HG03159 (cell line): Measurements from ENCODE around the gene GCA.

Source experiments
- ATAC-seq: cut with Tn5 transposase; IDR thresholded peaks from one replicate; pipeline ENCODE4 v1.9.1; 2021; ENCODE audit warnings: mild to moderate bottlenecking, moderate library complexity; ENCODE audit not compliant: unreplicated experiment

GCA gene

DNA sequence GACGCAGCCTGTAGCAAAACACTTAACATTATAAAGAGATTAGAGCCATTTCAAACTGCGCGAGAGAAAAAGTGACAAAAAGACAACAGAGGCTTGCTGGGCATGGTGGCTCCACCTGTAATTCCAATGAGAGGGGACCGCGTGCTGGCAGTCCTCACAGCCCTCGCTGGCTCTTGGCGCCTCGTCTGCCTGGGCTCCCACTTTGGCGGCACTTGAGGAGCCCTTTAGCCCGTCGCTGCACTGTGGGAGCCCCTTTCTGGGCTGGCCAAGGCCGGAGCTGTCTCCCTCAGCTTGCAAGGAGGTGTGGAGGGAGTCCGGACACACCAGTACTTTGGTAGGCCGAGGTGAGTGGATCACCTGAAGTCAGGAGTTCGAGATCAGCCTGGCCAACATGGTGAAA lies 16.1 kb upstream of the GCA start:
- ATAC-seq, result no peak

DNA sequence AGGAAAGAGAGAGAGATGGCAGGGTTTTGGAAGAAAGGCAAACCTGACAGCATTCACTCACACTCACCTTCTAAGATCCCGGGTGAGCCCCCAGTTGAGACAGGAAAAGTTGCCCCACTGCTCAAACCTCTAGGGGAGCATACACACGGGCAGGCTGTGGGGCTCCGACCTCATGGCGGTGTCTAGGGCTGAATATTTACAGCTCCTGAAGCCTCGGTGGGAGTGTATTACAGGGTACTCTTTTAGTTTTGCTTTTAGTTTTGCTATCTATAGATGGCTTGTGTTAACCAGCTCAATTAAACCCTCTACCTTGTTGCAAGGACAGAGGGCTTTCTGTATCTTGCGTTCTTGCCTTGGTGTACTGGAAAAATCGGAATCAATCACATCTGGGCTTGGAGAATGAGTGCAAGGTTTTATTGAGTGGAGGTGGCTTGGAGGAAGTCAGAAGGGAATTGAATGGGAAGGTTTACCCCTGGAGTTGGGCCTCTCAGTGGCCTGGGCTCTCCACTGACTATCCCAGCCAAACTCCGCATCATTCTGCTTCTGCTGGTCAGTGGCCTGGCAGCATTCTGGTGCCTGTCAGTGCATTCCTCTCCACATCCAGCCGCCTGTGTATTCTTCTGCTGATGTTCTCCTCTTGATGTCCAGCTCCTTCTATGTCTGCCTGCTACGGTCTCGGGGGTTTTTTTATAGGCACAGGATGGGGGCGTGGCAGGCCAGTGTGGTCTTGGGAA lies 15.3 kb upstream of the GCA start:
- ATAC-seq, result peak; percentile 83

GRCh38 chr2:162330881-162331280 lies 13.1 kb upstream of the GCA start:
- ATAC-seq, result no peak

GRCh38 chr2:162333968-162334367 lies 10.0 kb upstream of the GCA start:
- ATAC-seq, result no peak

DNA sequence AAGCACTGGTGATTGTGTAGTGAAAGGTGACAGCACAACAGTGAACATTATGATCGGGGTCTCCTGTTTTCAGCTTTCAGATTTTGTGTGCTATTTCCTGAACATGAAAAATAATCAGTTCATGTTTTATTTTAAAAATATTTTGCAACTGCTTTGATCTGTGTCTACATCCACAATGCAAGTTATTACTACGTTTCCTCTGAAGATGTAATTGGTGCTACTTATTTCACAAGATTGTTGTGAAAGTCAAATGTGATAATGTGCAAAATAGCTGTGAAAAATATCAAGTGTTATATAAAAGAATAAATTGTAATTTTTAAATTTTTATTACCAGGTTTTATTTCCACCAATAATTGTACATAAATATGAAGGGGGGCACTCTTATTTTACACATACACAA lies 6.1 kb upstream of the GCA start:
- ATAC-seq, result no peak

- no peak for ATAC-seq
Observed at GRCh38 chr2:162340822-162341221, 3.1 kb upstream of the GCA start.

- ATAC-seq, result no peak
Observed at GRCh38 chr2:162342321-162342720, 1.6 kb upstream of the GCA start.

DNA sequence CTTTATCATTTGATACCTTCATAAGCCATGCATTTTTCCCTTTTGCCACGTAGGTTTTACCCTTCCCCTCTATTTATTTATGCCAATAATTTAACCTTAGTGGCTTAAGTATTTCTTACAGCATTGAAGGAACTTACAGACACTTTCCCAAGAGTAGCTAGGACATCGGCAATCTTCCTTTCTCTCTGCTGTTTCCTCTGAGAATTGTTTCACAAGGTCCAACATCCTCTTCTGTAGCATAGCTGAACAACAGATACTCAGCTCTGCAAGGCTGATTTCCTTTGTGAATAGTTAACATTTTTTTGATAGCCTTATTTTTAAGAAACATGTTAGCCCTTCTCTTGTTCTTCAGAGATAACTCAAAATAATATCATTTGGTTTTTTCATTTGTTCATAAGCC lies 1.1 kb upstream of the GCA start:
- no peak for ATAC-seq

GRCh38 chr2:162343492-162343823 lies 474 bp upstream of the GCA start:
- no peak for ATAC-seq

DNA sequence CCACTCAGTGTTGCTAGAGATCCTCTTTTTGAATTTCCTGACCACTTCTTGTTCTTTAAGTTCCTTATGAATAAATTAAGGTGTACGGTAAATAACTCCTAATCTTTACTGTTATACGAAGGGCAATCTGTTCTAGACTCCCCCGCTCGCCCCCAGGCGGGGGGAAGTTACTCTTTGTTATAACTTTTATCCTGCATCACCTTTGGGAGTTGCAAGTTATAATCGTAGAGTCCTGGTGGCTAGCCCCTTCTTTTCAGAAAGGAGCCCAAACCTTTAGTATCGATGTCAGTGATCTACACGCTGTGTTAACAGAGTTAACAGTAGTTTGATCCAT lies 652 bp downstream of the GCA start:
- no peak for ATAC-seq

GRCh38 chr2:162365392-162365791 lies 21.5 kb downstream of the GCA start:
- ATAC-seq, result no peak

DNA sequence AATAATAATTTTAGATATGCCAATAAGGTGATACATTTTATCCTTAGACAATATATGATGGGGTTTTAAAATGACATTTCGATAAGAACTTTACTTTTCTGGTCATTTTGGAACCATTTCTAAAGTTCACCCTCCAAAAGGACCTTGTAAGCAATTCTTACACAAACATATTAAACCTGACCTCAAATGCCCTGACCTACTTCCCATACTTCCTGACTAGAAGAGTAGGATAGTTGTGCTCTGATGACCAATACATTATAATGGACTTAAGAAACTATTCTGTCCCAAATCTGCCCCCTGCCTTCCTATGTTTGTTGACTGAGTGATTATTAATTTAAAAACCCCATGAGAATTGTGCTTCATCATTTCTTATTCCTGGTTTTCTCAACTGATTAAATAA lies 24.6 kb downstream of the GCA start:
- no peak for ATAC-seq

- ATAC-seq, result no peak
Observed at GRCh38 chr2:162369551-162369950, 25.6 kb downstream of the GCA start.

DNA sequence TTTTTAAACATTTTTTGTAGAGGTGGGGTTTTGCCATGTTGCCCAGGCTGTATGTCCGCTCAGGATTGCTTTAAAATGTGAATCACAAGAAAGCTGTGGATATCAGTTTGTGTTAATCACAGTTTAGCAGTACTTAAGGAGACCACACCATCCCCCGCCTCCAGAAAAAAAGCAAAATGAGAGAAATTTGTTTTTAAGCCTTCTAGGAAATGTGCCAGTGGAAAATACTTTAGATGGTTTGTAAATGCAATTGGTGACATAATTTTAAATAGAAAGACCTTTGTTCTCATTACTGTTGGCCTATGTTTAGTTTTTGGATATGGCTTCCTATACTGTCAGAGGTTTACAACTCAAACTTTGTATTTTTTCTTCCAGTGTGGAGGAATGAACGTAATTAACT lies 27.0 kb downstream of the GCA start:
- no peak for ATAC-seq

- ATAC-seq, result no peak
Observed at GRCh38 chr2:162372818-162373217, 28.9 kb downstream of the GCA start.

DNA sequence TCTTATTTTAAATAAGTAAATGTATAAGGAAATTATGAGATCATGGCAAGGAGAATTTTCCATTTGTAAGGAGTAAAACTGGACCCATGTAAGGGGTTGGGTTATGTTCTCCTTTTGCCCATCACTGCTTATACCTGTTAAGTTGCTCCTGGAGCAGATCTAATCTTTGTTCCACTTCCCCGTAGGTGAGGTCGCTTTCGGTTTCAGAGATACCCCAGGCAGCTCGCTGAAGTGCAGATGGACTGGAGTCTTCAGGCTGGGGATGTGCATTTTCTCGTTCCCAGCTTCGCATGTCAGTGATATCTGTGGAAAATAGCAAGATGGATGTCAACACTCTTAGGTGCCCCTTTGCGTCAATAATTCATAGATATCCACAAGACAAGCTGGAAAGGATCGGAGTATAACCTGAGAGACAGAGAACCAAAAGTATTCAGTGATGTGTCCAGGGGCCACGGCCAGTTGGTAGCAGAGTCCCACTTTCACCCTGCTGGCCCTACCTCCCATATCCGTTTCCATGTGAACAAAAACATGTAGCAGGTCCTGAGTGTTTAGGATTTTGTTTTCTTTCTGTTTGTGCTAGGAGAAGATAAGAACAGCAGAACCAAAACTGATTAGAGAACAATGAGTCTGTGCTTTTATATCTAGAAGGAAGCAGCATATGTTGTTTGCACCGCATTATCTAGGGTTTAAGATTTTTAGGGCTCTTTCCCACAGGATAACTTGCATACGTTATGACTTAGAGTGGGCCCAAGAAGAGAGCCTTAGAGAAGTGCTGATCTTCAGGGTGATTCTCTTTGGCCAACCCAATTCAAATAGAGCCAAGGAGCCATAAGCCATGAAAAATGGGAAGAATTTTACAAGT lies 36.0 kb downstream of the GCA start:
- ATAC-seq, result peak; percentile 78

- no peak for ATAC-seq
Observed at GRCh38 chr2:162381851-162382250, 37.9 kb downstream of the GCA start.

GRCh38 chr2:162382278-162382677 lies 38.3 kb downstream of the GCA start:
- ATAC-seq, result no peak

- no peak for ATAC-seq
Observed at GRCh38 chr2:162385536-162385935, 41.6 kb downstream of the GCA start.

DNA sequence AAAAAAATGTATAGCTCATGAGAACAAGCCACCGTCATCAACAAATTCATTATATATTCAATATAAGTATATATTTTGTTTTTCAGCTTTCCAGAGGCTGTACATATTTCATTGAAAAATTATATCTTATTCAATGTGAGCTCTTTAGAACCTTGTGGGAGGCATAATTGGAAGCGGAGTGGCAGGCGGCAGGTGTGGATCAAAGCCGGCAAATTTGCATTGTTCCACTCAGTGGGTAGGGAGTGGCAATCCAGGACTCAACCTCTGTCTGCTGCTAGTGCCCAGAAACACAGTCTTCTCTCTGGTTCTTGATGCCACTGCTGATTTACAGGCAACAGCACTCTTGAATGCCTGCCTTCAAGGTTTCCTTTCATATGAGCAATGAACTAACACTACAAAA lies 46.9 kb downstream of the GCA start:
- ATAC-seq, result no peak

- ATAC-seq, result no peak
Observed at GRCh38 chr2:162400336-162400735, 56.4 kb downstream of the GCA start.

DNA sequence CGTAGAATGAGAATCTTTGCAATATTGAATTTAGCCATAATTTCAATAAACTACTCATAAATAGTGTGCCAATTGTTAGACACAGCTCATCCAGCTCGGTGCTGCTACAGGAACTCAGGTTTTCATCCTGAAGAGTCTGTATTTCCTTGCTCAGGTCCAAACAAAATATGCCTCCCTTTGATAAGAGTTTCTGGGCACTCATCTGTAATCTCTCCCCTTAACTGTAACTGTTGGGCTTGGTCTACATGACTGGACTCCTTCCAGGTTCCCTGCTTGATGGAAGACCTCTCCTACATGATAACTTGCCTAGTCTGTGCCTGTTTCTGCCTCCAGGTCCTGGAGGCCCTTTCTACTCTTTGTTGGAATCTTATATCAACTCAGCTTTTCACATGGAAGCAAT lies 57.9 kb downstream of the GCA start:
- no peak for ATAC-seq

GRCh38 chr2:162403884-162404283 lies 60.0 kb downstream of the GCA start:
- no peak for ATAC-seq
